ENCODE data around the gene ABCG2.

The ABCG2 gene

GRCh38 chr4:88187766-88188165, 29.3 kb upstream of the ABCG2 start:
- TF ChIP-seq TAF1 (IDR thresholded peaks at IDR 0.05; ENCODE audit: borderline replicate concordance, insufficient read depth, low read length) (no peak), REST (IDR thresholded peaks at IDR 0.05; ENCODE audit: insufficient read depth in 1 of 2, low read depth in 2 of 2, low read length in 2 of 2) (no peak), POLR2AphosphoS5 (IDR thresholded peaks at IDR 0.05; ENCODE audit: low read depth, low read length) (no peak), FOXP2 (optimal IDR thresholded peaks at IDR 0.05; ENCODE audit: borderline replicate concordance, extremely low read depth, extremely low read length, insufficient read depth) (no peak), SIN3A (IDR thresholded peaks at IDR 0.05; ENCODE audit: borderline replicate concordance, insufficient read depth, low read length) (no peak)

GRCh38 chr4:88185906-88186305, 27.5 kb upstream of the ABCG2 start:
- TF ChIP-seq FOXP2 (optimal IDR thresholded peaks at IDR 0.05; ENCODE audit: borderline replicate concordance, extremely low read depth, extremely low read length, insufficient read depth) (no peak), POLR2AphosphoS5 (IDR thresholded peaks at IDR 0.05; ENCODE audit: low read depth, low read length) (no peak), REST (IDR thresholded peaks at IDR 0.05; ENCODE audit: insufficient read depth in 1 of 2, low read depth in 2 of 2, low read length in 2 of 2) (no peak), TAF1 (IDR thresholded peaks at IDR 0.05; ENCODE audit: borderline replicate concordance, insufficient read depth, low read length) (no peak), SIN3A (IDR thresholded peaks at IDR 0.05; ENCODE audit: borderline replicate concordance, insufficient read depth, low read length) (no peak)

GRCh38 chr4:88179261-88179660, 20.8 kb upstream of the ABCG2 start:
- no peak for TF ChIP-seq TAF1 (IDR thresholded peaks at IDR 0.05; ENCODE audit: borderline replicate concordance, insufficient read depth, low read length)
- no peak for TF ChIP-seq FOXP2 (optimal IDR thresholded peaks at IDR 0.05; ENCODE audit: borderline replicate concordance, extremely low read depth, extremely low read length, insufficient read depth)
- no peak for TF ChIP-seq POLR2AphosphoS5 (IDR thresholded peaks at IDR 0.05; ENCODE audit: low read depth, low read length)
- TF ChIP-seq SIN3A (IDR thresholded peaks at IDR 0.05; ENCODE audit: borderline replicate concordance, insufficient read depth, low read length), result no peak
- no peak for TF ChIP-seq REST (IDR thresholded peaks at IDR 0.05; ENCODE audit: insufficient read depth in 1 of 2, low read depth in 2 of 2, low read length in 2 of 2)

GRCh38 chr4:88178626-88179231, 20.3 kb upstream of the ABCG2 start:
- TF ChIP-seq POLR2AphosphoS5 (IDR thresholded peaks at IDR 0.05; ENCODE audit: low read depth, low read length) (no peak), SIN3A (IDR thresholded peaks at IDR 0.05; ENCODE audit: borderline replicate concordance, insufficient read depth, low read length) (no peak), FOXP2 (optimal IDR thresholded peaks at IDR 0.05; ENCODE audit: borderline replicate concordance, extremely low read depth, extremely low read length, insufficient read depth) (no peak), TAF1 (IDR thresholded peaks at IDR 0.05; ENCODE audit: borderline replicate concordance, insufficient read depth, low read length) (no peak), REST (IDR thresholded peaks at IDR 0.05; ENCODE audit: insufficient read depth in 1 of 2, low read depth in 2 of 2, low read length in 2 of 2) (no peak)

All from PFSK-1 (cell line).